ENCODE data around the gene ANKFN1. TPM values are rescaled to one million over a fixed set of nuclear protein-coding genes. Genes with fewer than 3 reads are reported as not detected.

Gene ANKFN1
- total RNA-seq, 3 donors from 2014 or later: 4.1 to 12.8 (median 5.6) TPM

- H3K9me3 ChIP-seq: no peaks in the 10 kb centered on the region
- H3K27me3 ChIP-seq: no peaks in the 10 kb centered on the region
- H3K4me1 ChIP-seq: no peaks in the 10 kb centered on the region
- H3K27ac ChIP-seq: no peak overlapping the region
- no peaks in the 10 kb centered on the region for H3K36me3 ChIP-seq
- TF ChIP-seq CTCF (IDR thresholded peaks at IDR 0.05) (no peak), POLR2AphosphoS5 (IDR thresholded peaks at IDR 0.05) (no peak), POLR2A (IDR thresholded peaks at IDR 0.05) (no peak)
- intact Hi-C loops (cut with DNase I; ENCODE audit: low total_unique reads): no loop called here
- H3K4me3 ChIP-seq: no peak overlapping the region
- DNase-seq (ENCODE audit: low spot score in 2 of 2): no peak
Observed at GRCh38 chr17:56292578-56292977, 139.3 kb downstream of the ANKFN1 start.

- intact Hi-C loops (cut with DNase I; ENCODE audit: low total_unique reads): no loop called here
- H3K36me3 ChIP-seq: no peaks in the 10 kb centered on the region
- H3K27me3 ChIP-seq: no peaks in the 10 kb centered on the region
- no peak for DNase-seq (ENCODE audit: low spot score in 2 of 2)
- H3K9me3 ChIP-seq: peaks cover 0 to 3% of the 10 kb centered on the region in 2 donors
- H3K4me1 ChIP-seq: no peaks in the 10 kb centered on the region
- H3K4me3 ChIP-seq: no peak overlapping the region
- H3K27ac ChIP-seq: no peak overlapping the region
- no peak for TF ChIP-seq POLR2A (IDR thresholded peaks at IDR 0.05)
- no peak for TF ChIP-seq POLR2AphosphoS5 (IDR thresholded peaks at IDR 0.05)
- TF ChIP-seq CTCF (IDR thresholded peaks at IDR 0.05): no peak
Observed at GRCh38 chr17:56297184-56297583, 143.9 kb downstream of the ANKFN1 start.

GRCh38 chr17:56298846-56299245 lies 145.6 kb downstream of the ANKFN1 start:
- no peak overlapping the region for H3K27ac ChIP-seq
- intact Hi-C loops (cut with DNase I; ENCODE audit: low total_unique reads): no loop called here
- TF ChIP-seq POLR2AphosphoS5 (IDR thresholded peaks at IDR 0.05) (no peak), POLR2A (IDR thresholded peaks at IDR 0.05) (no peak), CTCF (IDR thresholded peaks at IDR 0.05) (no peak)

GRCh38 chr17:56300144-56300543 lies 146.9 kb downstream of the ANKFN1 start:
- Histone ChIP-seq H3K9me3 (peaks cover 0 to 3% of the 10 kb centered on the region in 2 donors), H3K27ac (no peak overlapping the region), H3K27me3 (no peaks in the 10 kb centered on the region), H3K36me3 (no peaks in the 10 kb centered on the region), H3K4me3 (no peak overlapping the region), H3K4me1 (no peaks in the 10 kb centered on the region)
- TF ChIP-seq CTCF (IDR thresholded peaks at IDR 0.05) (no peak), POLR2A (IDR thresholded peaks at IDR 0.05) (no peak), POLR2AphosphoS5 (IDR thresholded peaks at IDR 0.05) (no peak)
- intact Hi-C loops (cut with DNase I; ENCODE audit: low total_unique reads): no loop called here
- DNase-seq (ENCODE audit: low spot score in 2 of 2): no peak

More at GRCh38 chr17:56298846-56299245, 145.6 kb downstream of the ANKFN1 start:
- H3K27me3 ChIP-seq: no peaks in the 10 kb centered on the region
- no peaks in the 10 kb centered on the region for H3K4me1 ChIP-seq
- no peak overlapping the region for H3K4me3 ChIP-seq
- no peaks in the 10 kb centered on the region for H3K36me3 ChIP-seq
- peaks cover 0 to 3% of the 10 kb centered on the region in 2 donors for H3K9me3 ChIP-seq
- no peak for DNase-seq (ENCODE audit: low spot score in 2 of 2)

GRCh38 chr17:56305007-56305406 lies 151.7 kb downstream of the ANKFN1 start:
- Histone ChIP-seq H3K4me1 (no peaks in the 10 kb centered on the region), H3K27ac (no peak overlapping the region), H3K27me3 (no peaks in the 10 kb centered on the region), H3K9me3 (no peaks in the 10 kb centered on the region), H3K36me3 (no peaks in the 10 kb centered on the region), H3K4me3 (no peak overlapping the region)
- no peak for DNase-seq (ENCODE audit: low spot score in 2 of 2)
- TF ChIP-seq POLR2AphosphoS5 (IDR thresholded peaks at IDR 0.05) (no peak), CTCF (IDR thresholded peaks at IDR 0.05) (no peak), POLR2A (IDR thresholded peaks at IDR 0.05) (no peak)
- intact Hi-C loops (cut with DNase I; ENCODE audit: low total_unique reads): loop anchor here (1.0 kb wide), 1 partner anchor 9 kb away; no protein-coding TSS in a partner anchor

All from breast epithelium (tissue), 4 donors.